GM06990 (cell line): Measurements from ENCODE around the gene S100A4.

Experiments
- DNase-seq: peaks from one replicate; pipeline ENCODE4 v3.0.0-alpha.2; 2011; ENCODE audit not compliant: insufficient read length; ENCODE audit errors: extremely low read depth
- H3K27me3 ChIP-seq: replicated peaks from 2 replicates; pipeline ENCODE4 v1.6.0; 2011; ENCODE audit warnings: low read length; ENCODE audit not compliant: control insufficient read depth, insufficient read depth
- H3K36me3 ChIP-seq: 2 replicates; pipeline ENCODE4 v1.5.1; 2011; ENCODE audit warnings: low read length; ENCODE audit not compliant: control insufficient read depth, insufficient read depth
- H3K4me3 ChIP-seq: replicated peaks from 2 replicates; pipeline ENCODE4 v1.5.1; 2011; ENCODE audit warnings: low read depth, mild to moderate bottlenecking, control low read depth, low read length
- CTCF ChIP-seq: IDR thresholded peaks from 2 replicates; pipeline ENCODE4 v1.5.1; 2011; ENCODE audit warnings: low read length, control low read depth, mild to moderate bottlenecking, inconsistent platforms; ENCODE audit not compliant: insufficient read depth, poor library complexity, severe bottlenecking

S100A4 gene

GRCh38 chr1:153550827-153551500 lies 5.4 kb upstream of the S100A4 start:
- no peaks in the 10 kb centered on the region for H3K36me3 ChIP-seq
- H3K4me3 ChIP-seq = no peak overlapping the region
- H3K27me3 ChIP-seq = no peaks in the 10 kb centered on the region; the same call in 1 of the 2 replicates
- no peak for DNase-seq
- TF ChIP-seq CTCF = no peak

DNA sequence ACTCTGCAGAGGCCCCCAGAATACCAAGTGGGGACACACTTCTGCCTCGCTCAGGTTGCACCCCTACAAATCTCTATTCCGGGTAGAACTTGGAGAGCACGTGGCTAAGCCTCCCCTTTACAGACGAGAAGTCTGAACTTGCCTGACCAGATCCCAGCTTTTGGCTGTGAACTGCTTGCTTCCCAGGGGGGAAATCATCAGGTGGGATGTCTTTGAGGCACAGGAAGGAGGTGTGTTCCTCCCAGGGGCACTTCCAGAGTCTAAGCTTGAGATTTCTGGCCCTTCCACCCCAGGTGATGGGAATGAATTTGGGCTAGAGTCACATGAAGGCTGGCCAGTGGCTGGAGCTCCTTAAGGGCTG lies 4.8 kb upstream of the S100A4 start:
- DNase-seq = no peak
- no peak for TF ChIP-seq CTCF
- no peaks in the 10 kb centered on the region for H3K36me3 ChIP-seq
- no peak overlapping the region for H3K4me3 ChIP-seq
- no peaks in the 10 kb centered on the region; the same call in 1 of the 2 replicates for H3K27me3 ChIP-seq

DNA sequence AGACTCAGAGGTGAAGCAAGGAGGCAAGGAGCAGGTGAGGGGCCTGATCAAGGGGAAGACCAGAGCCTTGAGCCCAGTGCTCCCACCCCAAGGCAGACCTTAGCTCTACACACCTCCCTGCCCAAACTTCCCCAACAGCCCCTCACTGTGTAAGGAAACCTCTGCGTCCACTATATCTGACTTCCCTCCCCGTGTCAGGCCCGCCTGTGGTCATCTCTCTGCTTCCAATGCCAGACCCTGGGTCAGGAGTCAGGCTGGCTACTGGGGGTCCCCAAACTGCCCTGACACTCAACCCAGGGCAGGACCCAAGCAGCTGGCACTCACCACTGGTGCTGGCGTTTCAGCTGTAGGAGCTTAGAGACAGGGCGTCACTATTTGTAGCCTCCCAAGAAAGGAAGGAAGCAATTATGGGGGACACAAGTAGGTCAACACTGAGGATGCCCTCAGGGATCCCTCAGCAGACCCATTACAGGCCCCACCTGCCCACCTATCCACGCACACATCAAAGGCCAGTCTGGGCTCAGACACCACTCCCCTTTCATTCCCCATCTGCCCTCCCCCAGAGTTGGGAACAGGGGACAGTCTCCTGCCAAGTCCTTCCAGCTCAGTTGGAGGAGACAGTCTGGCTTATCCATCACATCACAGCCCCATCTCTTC lies 4.3 kb upstream of the S100A4 start:
- no peak for DNase-seq
- no peak overlapping the region for H3K4me3 ChIP-seq
- H3K27me3 ChIP-seq = no peaks in the 10 kb centered on the region; the same call in 1 of the 2 replicates
- H3K36me3 ChIP-seq = no peaks in the 10 kb centered on the region
- no peak for TF ChIP-seq CTCF

DNA sequence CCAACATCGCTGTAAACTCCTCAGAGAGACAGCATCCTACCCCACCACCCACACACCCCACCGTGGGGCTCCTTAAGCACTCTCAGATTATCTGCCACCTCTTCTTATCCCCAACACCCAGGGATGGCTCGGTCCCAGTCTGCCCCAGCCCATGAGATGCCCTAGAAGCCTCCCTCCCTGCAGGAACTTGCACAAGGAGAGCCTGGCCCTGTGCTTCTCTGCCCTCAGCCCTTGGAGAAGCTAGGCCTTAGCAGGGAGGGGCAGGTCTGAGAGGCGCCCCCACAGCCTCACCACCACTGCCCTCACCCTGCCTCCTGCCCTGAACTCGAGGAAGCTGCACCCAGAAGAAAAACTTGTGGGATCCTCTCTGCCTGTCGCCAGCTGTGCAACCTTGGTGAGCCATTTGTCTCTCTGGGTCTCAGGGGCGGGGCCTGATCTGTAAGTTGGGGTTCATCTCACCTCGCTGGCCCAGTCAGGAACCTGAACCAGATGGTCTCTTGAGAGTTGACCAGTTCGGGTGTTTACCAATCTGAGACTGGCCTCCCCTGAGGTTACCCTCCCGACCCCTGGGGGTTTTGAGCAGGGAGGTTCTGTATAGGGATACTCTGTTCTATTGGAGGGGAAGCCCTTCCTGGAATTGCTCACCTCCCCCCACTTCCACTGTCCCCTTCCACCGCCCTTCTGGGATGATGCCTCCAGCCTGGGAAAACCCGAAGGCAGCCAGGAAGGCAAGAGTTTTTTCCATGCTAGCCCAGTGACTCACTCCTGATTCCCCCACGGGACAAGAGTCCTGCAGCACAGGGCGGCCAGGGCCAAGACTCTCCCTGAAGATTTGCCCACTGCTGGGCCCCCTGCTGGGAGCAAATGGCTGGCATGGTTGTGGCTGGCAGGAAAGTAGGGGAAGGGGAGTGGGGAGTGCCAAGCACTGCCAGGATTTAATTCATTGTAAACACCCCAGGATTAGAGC lies 3.4 kb upstream of the S100A4 start, which contains the start of gene S100A3:
TSS of gene S100A3 (minus strand) at position 537 of the 967 bp plus-strand sequence. CDS start 773 bp downstream, outside the sequence.
- H3K27me3 ChIP-seq = no peaks in the 10 kb centered on the region; the same call in 1 of the 2 replicates
- DNase-seq = no peak
- no peak for TF ChIP-seq CTCF
- no peak within 1 kb of the TSS for H3K4me3 ChIP-seq
- H3K36me3 ChIP-seq = no peaks in the 10 kb centered on the region

DNA sequence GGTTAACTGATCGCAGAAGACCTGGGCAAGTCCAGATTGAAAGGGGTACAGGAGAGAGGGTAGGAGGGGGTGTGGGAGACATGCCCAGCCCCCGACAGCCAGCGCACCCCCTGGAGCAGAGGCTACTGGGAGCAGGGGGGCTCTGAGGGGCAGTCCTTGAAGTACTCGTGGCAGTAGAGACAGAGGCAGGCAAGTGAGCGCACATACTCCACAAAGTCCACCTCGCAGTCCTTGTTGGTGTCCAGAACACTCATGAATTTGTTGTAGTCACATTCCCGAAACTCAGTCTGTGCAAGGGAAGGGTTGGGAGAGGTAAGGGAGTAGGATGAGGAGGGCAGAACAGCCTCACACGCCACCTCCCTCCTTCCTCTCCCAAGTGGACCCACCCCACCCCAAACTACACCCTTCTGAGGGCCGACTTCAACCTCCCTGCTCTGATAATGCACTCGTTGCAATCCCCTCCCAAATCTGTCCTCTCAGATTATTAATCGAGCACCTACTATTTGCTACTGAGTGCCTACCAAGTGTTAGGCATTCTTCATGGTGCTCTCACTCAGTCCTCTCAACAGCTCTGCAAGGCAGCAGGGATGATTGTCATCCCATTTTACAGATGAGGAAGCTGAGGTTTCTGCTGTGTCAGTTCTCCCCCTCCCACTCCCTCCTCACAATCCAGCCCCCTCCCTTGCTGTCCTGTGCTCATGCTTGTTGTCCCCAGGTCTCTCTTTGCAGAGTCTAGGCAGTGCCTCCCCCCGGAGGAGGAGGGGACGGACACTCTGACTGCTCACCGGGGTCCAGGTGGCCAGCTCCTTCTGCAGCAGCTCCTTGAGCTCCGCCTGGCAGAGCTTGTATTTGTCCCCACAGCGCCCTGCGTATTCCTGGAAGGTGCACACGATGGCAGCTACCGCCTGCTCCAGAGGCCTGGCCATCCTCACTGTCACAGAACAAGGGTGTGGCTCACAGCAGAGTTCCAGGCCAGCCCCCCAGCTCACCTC lies 2.2 kb upstream of the S100A4 start:
- Histone ChIP-seq H3K27me3 (no peaks in the 10 kb centered on the region; the same call in 1 of the 2 replicates), H3K36me3 (no peaks in the 10 kb centered on the region), H3K4me3 (no peak overlapping the region)
- TF ChIP-seq CTCF = no peak
- no peak for DNase-seq
